ENCODE results near the gene STAT4.

Gene STAT4

GRCh38 chr2:191014653-191015020 is 136.2 kb downstream of the STAT4 start:
- DNase-seq (ENCODE audit: low read depth), result no peak

- peak; percentile 94 for DNase-seq (ENCODE audit: low read depth)
Measured at GRCh38 chr2:191013932-191014652, 136.7 kb downstream of the STAT4 start, which contains the start of gene STAT1. Gene STAT1, minus strand, starts transcription at chr2:191014171. Its CDS starts 4,168 bp downstream, at chr2:191010003.

- DNase-seq (ENCODE audit: low read depth), result no peak
Measured at GRCh38 chr2:191013682-191013931, 137.2 kb downstream of the STAT4 start.

- no peak for DNase-seq (ENCODE audit: low read depth)
Measured at GRCh38 chr2:191012845-191013681, 137.7 kb downstream of the STAT4 start.

- no peak for DNase-seq (ENCODE audit: low read depth)
Measured at GRCh38 chr2:191012346-191012745, 138.4 kb downstream of the STAT4 start.

GRCh38 chr2:191010887-191011885 is 139.6 kb downstream of the STAT4 start:
- DNase-seq (ENCODE audit: low read depth), result no peak

GRCh38 chr2:191009541-191010374 is 141.0 kb downstream of the STAT4 start:
- no peak for DNase-seq (ENCODE audit: low read depth)

- no peak for DNase-seq (ENCODE audit: low read depth)
Measured at GRCh38 chr2:191008286-191008685, 142.5 kb downstream of the STAT4 start.

GRCh38 chr2:191006997-191007783 is 143.6 kb downstream of the STAT4 start:
- no peak for DNase-seq (ENCODE audit: low read depth)

- no peak for DNase-seq (ENCODE audit: low read depth)
Measured at GRCh38 chr2:191006297-191006696, 144.5 kb downstream of the STAT4 start.

- no peak for DNase-seq (ENCODE audit: low read depth)
Measured at GRCh38 chr2:191003405-191004309, 147.1 kb downstream of the STAT4 start.

- DNase-seq (ENCODE audit: low read depth), result no peak
Measured at GRCh38 chr2:191001624-191002023, 149.2 kb downstream of the STAT4 start.

- no peak for DNase-seq (ENCODE audit: low read depth)
Measured at GRCh38 chr2:191001032-191001431, 149.8 kb downstream of the STAT4 start.

- no peak for DNase-seq (ENCODE audit: low read depth)
Measured at GRCh38 chr2:190999949-191000665, 150.7 kb downstream of the STAT4 start.

GRCh38 chr2:190999058-190999457 is 151.7 kb downstream of the STAT4 start:
- no peak for DNase-seq (ENCODE audit: low read depth)

GRCh38 chr2:190997526-190998113 is 153.2 kb downstream of the STAT4 start:
- no peak for DNase-seq (ENCODE audit: low read depth)

- DNase-seq (ENCODE audit: low read depth), result no peak
Measured at GRCh38 chr2:190996947-190997346, 153.8 kb downstream of the STAT4 start.

- DNase-seq (ENCODE audit: low read depth), result no peak
Measured at GRCh38 chr2:190996338-190996946, 154.4 kb downstream of the STAT4 start.

Data from stimulated activated CD8-positive, alpha-beta memory T cell treated with anti-CD3 and anti-CD28 coated beads, Interleukin-4, amount 100 ng/mL, for 24 hours (primary cell).